Prostate gland (tissue), 2 donors: ENCODE data around the gene KIF5C. TPM values are rescaled to one million over a fixed set of nuclear protein-coding genes. Genes with fewer than 3 reads are reported as not detected.

Experiments
- DNase-seq: peaks from one replicate; pipeline ENCODE4 v3.0.0-alpha.2; 2019; ENCODE audit warnings: low spot score
- H3K27ac ChIP-seq, 2 donors: fragments of 200-600 bp; sonication (generic); 2 replicates each; pipeline ENCODE4 v1.5.1; 2017 to 2019
- H3K27me3 ChIP-seq: fragments of 200-600 bp; sonication (generic); replicated peaks from 2 replicates; pipeline ENCODE4 v1.5.1; 2019; ENCODE audit not compliant: insufficient read depth
- H3K36me3 ChIP-seq, 2 donors: fragments of 200-600 bp; sonication (generic); 1 replicate in 1 of 2; 2 replicates in 1 of 2; pipeline versions ENCODE4 v1.5.1 to v1.8.1; 2017 to 2019
- H3K4me1 ChIP-seq: fragments of 200-600 bp; sonication (generic); replicated peaks from 2 replicates; pipeline ENCODE4 v1.5.1; 2019
- H3K4me3 ChIP-seq, 2 donors: fragments of 200-600 bp; sonication (generic); 2 replicates each; pipeline ENCODE4 v1.5.1; 2017 to 2019
- H3K9me3 ChIP-seq: fragments of 200-600 bp; sonication (generic); 2 replicates; pipeline ENCODE4 v1.5.1; 2017
- CTCF ChIP-seq, 4 experiments: fragments of 200-600 bp in 2 of 4; fragments of 450-650 bp in 2 of 4; sonication (generic) in 2 of 4; IDR thresholded peaks; 1 replicate in 3 of 4; 2 replicates in 1 of 4; pipeline ENCODE4 v1.5.1; 2016 to 2019; ENCODE audit warnings: antibody characterized with exemption in 4 of 4, mild to moderate bottlenecking in 2 of 4, moderate library complexity in 2 of 4
- POLR2A ChIP-seq: fragments of 450-650 bp; IDR thresholded peaks from one replicate; pipeline ENCODE4 v1.6.1; 2016; ENCODE audit warnings: antibody characterized with exemption, mild to moderate bottlenecking
- POLR2AphosphoS5 ChIP-seq: sonication (generic); formaldehyde crosslinking; IDR thresholded peaks from one replicate; pipeline ENCODE4 v1.6.1; 2017; ENCODE audit warnings: antibody characterized with exemption
- WGBS: methylation state at CpG from one replicate; pipeline ENCODE4 v1.1.5; 2018; 5-methylcytosine and 5-hydroxymethylcytosine counted together
- intact Hi-C: fragments of 100-400 bp; cut with DNase I; formaldehyde crosslinking; loops from one replicate; pipeline ENCODE4 v1.14.2; 2022
- total RNA-seq, 2 donors: library from RNA; depleted of rRNA; stranded (reverse); fragments of >200 nt; gene quantifications; one replicate each; pipeline ENCODE4 v1.1.0, GENCODE V29; 2016

Gene KIF5C
- total RNA-seq, 2 donors from 2014 or later: 84.3 to 123 TPM

GRCh38 chr2:148994341-148994740, 119.3 kb downstream of the KIF5C start:
- Histone ChIP-seq H3K9me3 (no peaks in the 10 kb centered on the region), H3K27ac (no peak overlapping the region), H3K4me1 (peaks cover 4% of the 10 kb centered on the region), H3K36me3 (no peaks in the 10 kb centered on the region), H3K4me3 (no peak overlapping the region), H3K27me3 (no peaks in the 10 kb centered on the region)
- TF ChIP-seq CTCF (IDR thresholded peaks at IDR 0.05): no peak
- peak; percentile 15 for TF ChIP-seq POLR2AphosphoS5
- WGBS: 58% methylated on average over 8 of the region's 8 CpGs
- intact Hi-C loops: loop anchor here (5.0 kb wide), 1 partner anchor 1002 kb away; no protein-coding TSS in a partner anchor
- DNase-seq: peak; percentile 33

GRCh38 chr2:148996805-148997204, 121.8 kb downstream of the KIF5C start:
- H3K36me3 ChIP-seq: no peaks in the 10 kb centered on the region
- peaks cover 7% of the 10 kb centered on the region for H3K4me1 ChIP-seq
- no peaks in the 10 kb centered on the region for H3K27me3 ChIP-seq
- TF ChIP-seq POLR2AphosphoS5: no peak
- no peak for TF ChIP-seq CTCF (IDR thresholded peaks at IDR 0.05)
- TF ChIP-seq POLR2A: no peak
- DNase-seq: no peak
- H3K27ac ChIP-seq: no peak overlapping the region
- no peak overlapping the region for H3K4me3 ChIP-seq
- no peaks in the 10 kb centered on the region for H3K9me3 ChIP-seq
- WGBS: 98% methylated on average over 6 of the region's 6 CpGs
- intact Hi-C loops: no loop called here

- Histone ChIP-seq H3K27ac (no peak overlapping the region), H3K36me3 (no peaks in the 10 kb centered on the region), H3K27me3 (no peaks in the 10 kb centered on the region), H3K4me3 (no peak overlapping the region), H3K4me1 (peaks cover 9% of the 10 kb centered on the region), H3K9me3 (no peaks in the 10 kb centered on the region)
- TF ChIP-seq POLR2A (no peak), CTCF (IDR thresholded peaks at IDR 0.05) (no peak), POLR2AphosphoS5 (no peak)
- no peak for DNase-seq
- 89% methylated on average over 11 of the region's 16 CpGs for WGBS
- intact Hi-C loops: no loop called here
Observed at GRCh38 chr2:148998165-148998830, 123.3 kb downstream of the KIF5C start.

- no peaks in the 10 kb centered on the region for H3K9me3 ChIP-seq
- H3K27ac ChIP-seq: no peak overlapping the region
- no peaks in the 10 kb centered on the region for H3K27me3 ChIP-seq
- peaks cover 13% of the 10 kb centered on the region for H3K4me1 ChIP-seq
- H3K36me3 ChIP-seq: no peaks in the 10 kb centered on the region
- TF ChIP-seq CTCF (IDR thresholded peaks at IDR 0.05): no peak
- TF ChIP-seq POLR2AphosphoS5: no peak
- no peak for TF ChIP-seq POLR2A
- no peak for DNase-seq
- 94% methylated on average over 4 of the region's 4 CpGs for WGBS
- intact Hi-C loops: no loop called here
- no peak overlapping the region for H3K4me3 ChIP-seq
Observed at GRCh38 chr2:148998831-148999200, 123.8 kb downstream of the KIF5C start.

GRCh38 chr2:148999451-148999921, 124.5 kb downstream of the KIF5C start:
- no peaks in the 10 kb centered on the region for H3K9me3 ChIP-seq
- 37% methylated on average over 7 of the region's 7 CpGs for WGBS
- H3K36me3 ChIP-seq: no peaks in the 10 kb centered on the region
- H3K4me3 ChIP-seq: no peak overlapping the region
- TF ChIP-seq POLR2AphosphoS5 (peak; percentile 38), CTCF (IDR thresholded peaks at IDR 0.05) (no peak), POLR2A (no peak)
- DNase-seq: peak; percentile 43
- H3K27me3 ChIP-seq: no peaks in the 10 kb centered on the region
- H3K4me1 ChIP-seq: peaks cover 15% of the 10 kb centered on the region
- peak overlapping the region in 1 of 2 donors; percentile 13 for H3K27ac ChIP-seq
- intact Hi-C loops: no loop called here
